Kidney (tissue), 14 donors: ENCODE results near the gene TIMM8B. TPM values are rescaled to one million over a fixed set of nuclear protein-coding genes. Genes with fewer than 3 reads are reported as not detected.

ENCODE experiments used
- DNase-seq, 5 donors: peaks; one replicate each; pipeline ENCODE4 v3.0.0-alpha.2; 2013 to 2020
- FAIRE-seq: peaks from 2 replicates; lab custom pipeline; 2012; peaks lifted over from hg19 to GRCh38; lab: Jason Lieb, UNC
- H3K27ac ChIP-seq, 2 donors: one replicate each; pipeline ENCODE4 v1.7.0; 2013; ENCODE audit warnings: low read depth in 2 of 2, low read length in 2 of 2, inconsistent platforms in 1 of 2
- H3K27me3 ChIP-seq: one replicate; pipeline ENCODE4 v1.7.1; 2013; ENCODE audit warnings: low read length, inconsistent platforms; ENCODE audit not compliant: control insufficient read depth, insufficient read depth
- H3K36me3 ChIP-seq, 3 donors: one replicate each; pipeline versions ENCODE4 v1.7.0 to v1.7.1; 2013; ENCODE audit warnings: low read length in 3 of 3, control low read depth in 1 of 3, inconsistent platforms in 1 of 3; ENCODE audit not compliant: insufficient read depth in 3 of 3, control insufficient read depth in 2 of 3
- H3K4me1 ChIP-seq, 3 donors: one replicate each; pipeline versions ENCODE4 v1.7.0 to v1.7.1; 2013; ENCODE audit warnings: low read length in 3 of 3, inconsistent platforms in 1 of 3, low read depth in 1 of 3; ENCODE audit not compliant: control insufficient read depth in 2 of 3, insufficient read depth in 2 of 3
- H3K4me3 ChIP-seq, 3 donors: one replicate each; pipeline versions ENCODE4 v1.7.0 to v1.8.1; 2013; ENCODE audit warnings: low read length in 3 of 3, control low read depth in 1 of 3, inconsistent platforms in 1 of 3
- H3K9ac ChIP-seq, 3 donors: one replicate each; pipeline versions ENCODE4 v1.7.0 to v1.7.1; 2013; ENCODE audit warnings: low read length in 3 of 3, control low read depth in 1 of 3, inconsistent platforms in 1 of 3
- H3K9me3 ChIP-seq, 3 donors: one replicate each; pipeline versions ENCODE4 v1.7.0 to v1.7.1; 2013; ENCODE audit warnings: low read length in 3 of 3, control low read depth in 1 of 3, inconsistent platforms in 1 of 3; ENCODE audit not compliant: control insufficient read depth in 2 of 3, insufficient read depth in 1 of 3
- CTCF ChIP-seq: IDR thresholded peaks from 3 replicates; pipeline ENCODE4 v1.5.1; 2012; ENCODE audit warnings: mild to moderate bottlenecking, moderate library complexity, borderline replicate concordance; ENCODE audit not compliant: insufficient read depth; ENCODE audit errors: extremely low read depth
- intact Hi-C: fragments of 100-400 bp; cut with DNase I; formaldehyde crosslinking; loops from one replicate; pipeline ENCODE4 v1.11.1; 2022
- polyA plus RNA-seq: library from polyadenylated mRNA; stranded (reverse); fragments of 350-450 nt; fragmentation: Illumina TruSeq; extraction: RNeasy Lipid Tissue Mini Kit (QIAGEN cat#74804); gene quantifications from one replicate; pipeline ENCODE4 v1.2.3, GENCODE V29; 2014; ENCODE audit warnings: low read depth, low replicate concordance; ENCODE audit not compliant: insufficient read depth
- total RNA-seq: library from RNA; stranded (reverse); fragmentation: NEBNext Ultra II Directional; extraction: Animal tissue kit (Norgen Biotek cat#: 25700); gene quantifications from one replicate; pipeline ENCODE4 v1.2.1, GENCODE V29; 2021
- donor health status: control.
- donor health status: control.
- donor health status: control.
- donor health status: control.
- donor health status: control.
- donor health status: DM: yes; HTN: yes; CAD: no.
- donor health status: Normal renal cell carcinoma (clear cell type).

Gene TIMM8B
- total and polyA plus RNA-seq, 2 donors from 2014 or later, result 51.3 to 167 TPM

GRCh38 chr11:112087212-112087611, 656 bp upstream of the TIMM8B start:
- Histone ChIP-seq H3K4me3 (peak overlapping the region; percentile 95 to 99 (median 96)), H3K9ac (peak overlapping the region; percentile 83 to 98 (median 98)), H3K4me1 (peaks cover 3 to 20% (median 9%) of the 10 kb centered on the region in 3 donors), H3K9me3 (no peaks in the 10 kb centered on the region), H3K27me3 (no peaks in the 10 kb centered on the region), H3K27ac (peak overlapping the region in 1 of 2 donors; percentile 37), H3K36me3 (peaks cover 9 to 42% (median 25%) of the 10 kb centered on the region in 3 donors)
- FAIRE-seq (no peak), DNase-seq (peak in 1 of 5 donors; percentile 11)
- intact Hi-C loops, result no loop called here
- no peak for TF ChIP-seq CTCF

GRCh38 chr11:112085822-112086421, 634 bp downstream of the TIMM8B start:
- Histone ChIP-seq H3K9ac (peak overlapping the region; percentile 88 to 98 (median 98)), H3K36me3 (peaks cover 5 to 35% (median 19%) of the 10 kb centered on the region in 3 donors), H3K9me3 (no peaks in the 10 kb centered on the region), H3K27ac (peak overlapping the region; percentile 38 to 55), H3K4me1 (peaks cover 3 to 20% (median 9%) of the 10 kb centered on the region in 3 donors), H3K4me3 (peak overlapping the region; percentile 95 to 99 (median 96)), H3K27me3 (no peaks in the 10 kb centered on the region)
- intact Hi-C loops, result no loop called here
- no peak for TF ChIP-seq CTCF
- no peak for DNase-seq
- FAIRE-seq, result no peak

GRCh38 chr11:112082729-112083128, 3.8 kb downstream of the TIMM8B start:
- Histone ChIP-seq H3K27me3 (no peaks in the 10 kb centered on the region), H3K36me3 (peaks cover 2 to 42% (median 20%) of the 10 kb centered on the region in 3 donors), H3K4me3 (no peak overlapping the region), H3K9me3 (no peaks in the 10 kb centered on the region), H3K27ac (no peak overlapping the region), H3K4me1 (peaks cover 3 to 9% (median 6%) of the 10 kb centered on the region in 3 donors), H3K9ac (no peak overlapping the region)
- FAIRE-seq (no peak), DNase-seq (no peak)
- TF ChIP-seq CTCF, result no peak
- intact Hi-C loops, result no loop called here
